ENCODE measurements around the gene ZDHHC22. TPM values are rescaled to one million over a fixed set of nuclear protein-coding genes. Genes with fewer than 3 reads are reported as not detected.

Gene ZDHHC22
- polyA plus RNA-seq, 1 of the 3 experiments (the other 2 are of a cell fraction) = not detected

GRCh38 chr14:77111021-77111420, 30.6 kb downstream of the ZDHHC22 start:
- POLR2A ChIA-PET = no interaction called here
- H3F3A ChIP-seq (replicated peaks; ENCODE audit: insufficient read depth) = no peaks in the 10 kb centered on the region
- H3K27ac ChIP-seq (ENCODE audit: low read depth in 2 of 2, low read length in 1 of 2) = no peak overlapping the region
- no peak overlapping the region for H2AFZ ChIP-seq (ENCODE audit: low read depth)
- CTCF ChIA-PET = interaction anchor here (1.2 to 4.6 kb wide), 6 partner anchors 13 to 238 kb away, joined by 3 to 24 read pairs (median 6); no protein-coding TSS in a partner anchor
- H3K9me2 ChIP-seq = no peaks in the 10 kb centered on the region
- 94% methylated on average over 5 of the region's 5 CpGs for WGBS (ENCODE audit: low lambda C conversion rate)
- no peaks in the 10 kb centered on the region for H3K9me3 ChIP-seq
- no peaks in the 10 kb centered on the region for H4K20me1 ChIP-seq (ENCODE audit: insufficient read depth)
- peaks cover 67 to 79% of the 10 kb centered on the region in 2 experiments for H3K36me3 ChIP-seq (replicated peaks in 1 of 2; ENCODE audit: control insufficient read depth in 1 of 2, insufficient read depth in 2 of 2, low read length in 1 of 2)
- no peaks in the 10 kb centered on the region for H3K79me2 ChIP-seq (ENCODE audit: insufficient read depth)
- no peaks in the 10 kb centered on the region for H3K27me3 ChIP-seq (ENCODE audit: insufficient read depth)
- no peak overlapping the region for H3K9ac ChIP-seq
- no peaks in the 10 kb centered on the region; a peak in 1 of 4 replicates for H3K4me1 ChIP-seq (ENCODE audit: control insufficient read depth in 1 of 2, insufficient read depth in 2 of 2, low read depth in 1 of 2, low read length in 1 of 2)
- DNase-seq = no peak
- TF ChIP-seq IRF3 (IDR thresholded peaks at IDR 0.05; ENCODE audit: low read depth, low read length) = no peak
- TF ChIP-seq MEF2A (IDR thresholded peaks at IDR 0.05; ENCODE audit: borderline replicate concordance, low read depth) = no peak
- TF ChIP-seq USF1 (IDR thresholded peaks at IDR 0.05; ENCODE audit: borderline replicate concordance, low read depth) = no peak
- no peak for TF ChIP-seq MAX (IDR thresholded peaks at IDR 0.05; ENCODE audit: low read depth)
- TF ChIP-seq JUND (IDR thresholded peaks at IDR 0.05) = no peak
- TF ChIP-seq RCOR1 (IDR thresholded peaks at IDR 0.05; ENCODE audit: low read length) = no peak
- TF ChIP-seq FOSL2 (IDR thresholded peaks at IDR 0.05; ENCODE audit: borderline replicate concordance, low read depth) = no peak
- TF ChIP-seq FOXJ3 (CRISPR knock-in tag; IDR thresholded peaks at IDR 0.05) = no peak
- no peak for TF ChIP-seq NFIC (IDR thresholded peaks at IDR 0.05; ENCODE audit: borderline replicate concordance)
- TF ChIP-seq GABPA (IDR thresholded peaks at IDR 0.05; ENCODE audit: low read depth) = no peak
- TF ChIP-seq TAF1 (IDR thresholded peaks at IDR 0.05; ENCODE audit: borderline replicate concordance, low read depth, low read length) = no peak
- no peak overlapping the region for H3K4me2 ChIP-seq
- H3K4me3 ChIP-seq (ENCODE audit: low read depth in 2 of 2, low read length in 1 of 2) = no peak overlapping the region

- WGBS (ENCODE audit: low lambda C conversion rate) = 89% methylated on average over 1 of the region's 1 CpG
- Histone ChIP-seq H3K27me3 (ENCODE audit: insufficient read depth) (no peaks in the 10 kb centered on the region), H2AFZ (ENCODE audit: low read depth) (no peak overlapping the region), H4K20me1 (ENCODE audit: insufficient read depth) (no peaks in the 10 kb centered on the region), H3K4me1 (ENCODE audit: control insufficient read depth in 1 of 2, insufficient read depth in 2 of 2, low read depth in 1 of 2, low read length in 1 of 2) (no peaks in the 10 kb centered on the region; a peak in 1 of 4 replicates), H3K9me2 (no peaks in the 10 kb centered on the region), H3F3A (replicated peaks; ENCODE audit: insufficient read depth) (no peaks in the 10 kb centered on the region), H3K9me3 (no peaks in the 10 kb centered on the region), H3K4me2 (no peak overlapping the region), H3K27ac (ENCODE audit: low read depth in 2 of 2, low read length in 1 of 2) (no peak overlapping the region), H3K9ac (no peak overlapping the region), H3K4me3 (ENCODE audit: low read depth in 2 of 2, low read length in 1 of 2) (no peak overlapping the region), H3K36me3 (replicated peaks in 1 of 2; ENCODE audit: control insufficient read depth in 1 of 2, insufficient read depth in 2 of 2, low read length in 1 of 2) (peaks cover 70 to 84% of the 10 kb centered on the region in 2 experiments), H3K79me2 (ENCODE audit: insufficient read depth) (no peaks in the 10 kb centered on the region)
- ChIA-PET CTCF (interaction anchor here (1.2 to 4.6 kb wide), 7 partner anchors 13 to 237 kb away, joined by 3 to 24 read pairs (median 5); no protein-coding TSS in a partner anchor), POLR2A (no interaction called here)
- DNase-seq = no peak
- no peak for TF ChIP-seq JUND (IDR thresholded peaks at IDR 0.05)
These were observed 31.3 kb downstream of the ZDHHC22 start for GRCh38 chr14:77110286-77110685.

Data from SK-N-SH (cell line).